Calu3 (cell line): Measurements from ENCODE around the gene ITGA11. TPM values are rescaled to one million over a fixed set of nuclear protein-coding genes. Genes with fewer than 3 reads are reported as not detected.

ENCODE experiments used
- BruUV-seq: library from RNA; stranded (reverse); fragments of 400-500 nt; replicated peaks from 2 replicates; lab custom pipeline; 2021; lab: Mats Ljungman, UMichigan
- CTCF ChIA-PET: fragments of 300-600 bp; sonication (Branson Sonifier 250); formaldehyde crosslinking; loops from one replicate; lab custom pipeline; 2022; ENCODE audit warnings: antibody characterized with exemption; lab: Charles Lee
- DNase-seq: peaks from one replicate; pipeline ENCODE4 v3.0.0; 2022
- H3K27ac Mint-ChIP-seq: one replicate; pipeline ENCODE4 v1.8.0; 2022; ENCODE audit warnings: mixed read lengths; ENCODE audit not compliant: unreplicated experiment
- H3K27me3 Mint-ChIP-seq: one replicate; pipeline ENCODE4 v1.8.0; 2022; ENCODE audit warnings: mixed read lengths; ENCODE audit not compliant: unreplicated experiment
- H3K36me3 Mint-ChIP-seq: one replicate; pipeline ENCODE4 v1.8.0; 2022; ENCODE audit warnings: mild to moderate bottlenecking, moderate library complexity, mixed read lengths; ENCODE audit not compliant: insufficient read depth, unreplicated experiment
- H3K4me1 Mint-ChIP-seq: one replicate; pipeline ENCODE4 v1.8.0; 2022; ENCODE audit warnings: mild to moderate bottlenecking, low read depth, mixed read lengths; ENCODE audit not compliant: unreplicated experiment
- H3K4me3 Mint-ChIP-seq: one replicate; pipeline ENCODE4 v1.8.0; 2022; ENCODE audit warnings: mild to moderate bottlenecking, low read depth, moderate library complexity, mixed read lengths; ENCODE audit not compliant: unreplicated experiment
- H3K9me3 Mint-ChIP-seq: one replicate; pipeline ENCODE4 v1.8.0; 2022; ENCODE audit warnings: low read depth, mixed read lengths; ENCODE audit not compliant: unreplicated experiment
- CTCF ChIP-seq: fragments of 200-600 bp; IDR thresholded peaks from one replicate; pipeline ENCODE4 v1.8.0; 2022; ENCODE audit warnings: antibody characterized with exemption; ENCODE audit not compliant: unreplicated experiment
- intact Hi-C: fragments of 100-400 bp; cut with micrococcal nuclease; formaldehyde crosslinking; loops from one replicate; pipeline ENCODE4 v1.10.0; 2022; ENCODE audit not compliant: unreplicated experiment
- total RNA-seq: library from RNA; stranded (reverse); gene quantifications from 2 replicates; pipeline ENCODE4 v1.2.3, GENCODE V29; 2022

The ITGA11 gene
- total RNA-seq, 1 experiment from 2014 or later = not detected

GRCh38 chr15:68372291-68372811 lies 59.6 kb downstream of the ITGA11 start:
- Mint-ChIP-seq H3K4me1 (no peaks in the 10 kb centered on the region), H3K9me3 (no peaks in the 10 kb centered on the region), H3K27ac (no peak overlapping the region), H3K36me3 (no peaks in the 10 kb centered on the region), H3K4me3 (no peak overlapping the region), H3K27me3 (peaks cover 31% of the 10 kb centered on the region)
- TF ChIP-seq CTCF = peak; percentile 15
- intact Hi-C loops = no loop called here
- BruUV-seq = no TSS peak
- DNase-seq = peak; percentile 41
- CTCF ChIA-PET = no interaction called here

- BruUV-seq = no TSS peak
- CTCF ChIA-PET = interaction anchor here (0.7 kb wide), 1 partner anchor 56 kb away, joined by 3 read pairs; no protein-coding TSS in a partner anchor
- H3K4me1 Mint-ChIP-seq = no peaks in the 10 kb centered on the region
- H3K4me3 Mint-ChIP-seq = no peak overlapping the region
- H3K27ac Mint-ChIP-seq = no peak overlapping the region
- no peak for DNase-seq
- no peaks in the 10 kb centered on the region for H3K9me3 Mint-ChIP-seq
- no peaks in the 10 kb centered on the region for H3K36me3 Mint-ChIP-seq
- no peak for TF ChIP-seq CTCF
- intact Hi-C loops = no loop called here
- peaks cover 27% of the 10 kb centered on the region for H3K27me3 Mint-ChIP-seq
These were observed 60.1 kb downstream of the ITGA11 start for GRCh38 chr15:68371851-68372250.

GRCh38 chr15:68371160-68371559 lies 60.8 kb downstream of the ITGA11 start:
- CTCF ChIA-PET = interaction anchor here (0.6 to 0.7 kb wide), 3 partner anchors 55 to 561 kb away, joined by 3 to 4 read pairs (median 3); no protein-coding TSS in a partner anchor
- H3K36me3 Mint-ChIP-seq = no peaks in the 10 kb centered on the region
- DNase-seq = no peak
- peaks cover 27% of the 10 kb centered on the region for H3K27me3 Mint-ChIP-seq
- H3K4me3 Mint-ChIP-seq = no peak overlapping the region
- no TSS peak for BruUV-seq
- no peaks in the 10 kb centered on the region for H3K9me3 Mint-ChIP-seq
- H3K4me1 Mint-ChIP-seq = no peaks in the 10 kb centered on the region
- no peak for TF ChIP-seq CTCF
- H3K27ac Mint-ChIP-seq = no peak overlapping the region
- intact Hi-C loops = no loop called here

DNA sequence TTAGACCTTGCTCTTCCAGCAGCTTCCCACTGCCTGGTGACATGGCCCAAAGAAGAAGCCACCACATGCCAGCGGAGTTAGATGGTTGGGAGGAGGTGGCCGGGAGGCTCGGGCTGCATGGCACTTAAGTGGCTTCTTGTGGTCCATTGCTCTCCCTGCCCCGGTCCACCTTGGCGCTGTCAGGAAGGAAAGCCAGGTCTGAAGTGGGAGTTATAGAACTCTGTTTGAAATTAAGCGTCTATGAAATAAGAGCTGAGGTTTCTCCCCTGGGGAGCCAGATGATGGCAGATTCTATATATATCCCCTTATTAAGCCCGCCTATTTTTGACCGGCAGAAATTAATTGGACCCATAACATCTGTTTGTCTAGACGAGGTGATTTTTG lies 61.2 kb downstream of the ITGA11 start:
- Mint-ChIP-seq H3K9me3 (no peaks in the 10 kb centered on the region), H3K27me3 (peaks cover 27% of the 10 kb centered on the region), H3K27ac (no peak overlapping the region), H3K4me3 (no peak overlapping the region), H3K4me1 (no peaks in the 10 kb centered on the region), H3K36me3 (no peaks in the 10 kb centered on the region)
- TF ChIP-seq CTCF = no peak
- no TSS peak for BruUV-seq
- CTCF ChIA-PET = interaction anchor here (0.6 kb wide), 2 partner anchors 130 to 562 kb away, joined by 3 to 4 read pairs; no protein-coding TSS in a partner anchor
- intact Hi-C loops = no loop called here
- no peak for DNase-seq
